ENCODE data around the gene FNDC3B.

The FNDC3B gene

GRCh38 chr3:172120912-172121311 lies 81.5 kb downstream of the FNDC3B start:
- DNase-seq, result no peak

GRCh38 chr3:172121981-172122380 lies 82.6 kb downstream of the FNDC3B start:
- DNase-seq, result no peak

- DNase-seq, result no peak
Observed at GRCh38 chr3:172124271-172124670, 84.9 kb downstream of the FNDC3B start.

GRCh38 chr3:172125053-172125452 lies 85.7 kb downstream of the FNDC3B start:
- no peak for DNase-seq

DNA sequence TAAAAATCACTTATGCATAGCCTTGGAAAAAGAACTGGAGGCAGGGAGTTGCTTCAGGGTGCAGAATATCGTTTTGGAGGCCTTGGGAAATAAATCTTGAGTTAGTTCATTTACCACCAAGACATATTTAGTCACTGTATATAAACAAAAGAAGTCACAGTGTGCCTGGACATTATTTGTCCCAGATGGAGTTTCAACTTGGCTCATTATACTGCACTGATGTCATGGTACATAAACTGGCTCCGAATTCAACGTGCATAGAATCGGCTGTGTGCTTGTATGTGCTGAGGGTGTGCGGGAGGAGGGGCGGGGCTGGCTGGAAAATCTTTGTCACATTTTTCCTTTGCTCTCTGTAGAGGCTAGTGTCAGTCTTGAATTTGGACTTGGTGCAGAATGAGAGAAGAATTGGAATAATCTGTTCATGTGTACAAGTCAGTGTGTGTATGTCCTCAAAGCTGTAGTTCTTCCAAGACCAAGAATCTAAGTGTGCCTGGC lies 86.6 kb downstream of the FNDC3B start:
- DNase-seq, result no peak

DNA sequence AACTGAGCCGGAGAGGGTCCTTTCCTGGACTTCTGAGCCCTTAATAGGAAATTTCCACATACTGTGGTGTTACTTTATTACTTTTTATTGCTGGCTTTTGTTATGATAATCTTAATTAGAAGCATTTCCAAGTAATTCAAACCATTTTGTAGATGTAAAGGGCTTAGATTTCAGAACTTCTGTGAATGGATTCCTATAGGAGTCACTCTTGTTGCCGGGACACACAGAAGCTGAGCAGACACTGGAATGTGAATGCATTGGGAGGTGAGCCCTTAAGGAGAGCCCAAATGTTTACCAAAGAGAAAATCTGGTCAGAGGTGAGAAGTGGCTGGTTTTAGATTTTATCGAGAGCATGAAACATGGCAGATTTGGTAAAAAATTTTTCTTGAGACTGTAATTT lies 87.4 kb downstream of the FNDC3B start:
- no peak for DNase-seq

GRCh38 chr3:172127141-172127540 lies 87.8 kb downstream of the FNDC3B start:
- DNase-seq, result no peak

- no peak for DNase-seq
Observed at GRCh38 chr3:172127929-172128580, 88.7 kb downstream of the FNDC3B start.

- DNase-seq, result no peak
Observed at GRCh38 chr3:172128858-172129257, 89.5 kb downstream of the FNDC3B start.

GRCh38 chr3:172129498-172129849 lies 90.1 kb downstream of the FNDC3B start:
- no peak for DNase-seq

DNA sequence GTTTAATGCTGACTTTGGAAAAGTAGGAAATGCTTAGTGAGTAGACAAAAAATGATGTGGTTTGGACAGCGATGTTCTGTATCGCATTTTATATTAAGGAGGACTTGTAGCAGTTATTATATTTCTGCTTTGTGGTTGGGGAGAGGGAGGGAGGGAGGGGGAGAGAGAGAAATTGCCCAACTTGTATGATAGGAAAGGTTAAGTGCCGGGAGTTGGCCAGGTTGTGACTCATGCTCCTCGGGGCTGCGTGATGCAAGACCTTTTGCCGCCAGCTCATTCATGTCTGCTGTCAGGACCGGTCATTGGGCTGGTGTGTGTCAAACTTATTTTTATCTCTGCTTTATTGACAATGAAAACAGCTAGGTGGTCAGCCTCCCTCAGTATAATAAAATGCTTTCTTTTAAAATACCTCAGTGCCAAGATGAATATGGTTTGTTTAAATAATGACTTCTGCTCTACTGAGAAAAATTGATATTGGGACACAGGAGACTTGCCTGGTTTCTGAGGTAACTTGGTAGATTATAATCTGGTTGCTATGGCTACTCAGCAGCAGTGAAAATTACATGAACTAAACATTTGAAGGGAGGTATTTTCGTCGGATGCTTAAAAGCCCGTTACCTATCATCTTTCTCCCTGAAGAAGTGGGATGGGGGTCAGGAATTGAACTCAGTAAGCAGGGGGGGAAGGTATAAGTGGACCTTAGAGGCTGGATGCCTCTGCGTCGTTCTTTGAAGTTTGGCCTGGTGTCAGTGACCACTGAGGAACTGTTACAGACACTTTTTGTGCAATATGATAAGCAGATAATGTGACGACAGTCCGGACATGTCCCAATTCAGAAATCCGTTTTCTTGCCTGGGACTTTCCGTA lies 90.7 kb downstream of the FNDC3B start:
- peak; percentile 45 for DNase-seq

DNA sequence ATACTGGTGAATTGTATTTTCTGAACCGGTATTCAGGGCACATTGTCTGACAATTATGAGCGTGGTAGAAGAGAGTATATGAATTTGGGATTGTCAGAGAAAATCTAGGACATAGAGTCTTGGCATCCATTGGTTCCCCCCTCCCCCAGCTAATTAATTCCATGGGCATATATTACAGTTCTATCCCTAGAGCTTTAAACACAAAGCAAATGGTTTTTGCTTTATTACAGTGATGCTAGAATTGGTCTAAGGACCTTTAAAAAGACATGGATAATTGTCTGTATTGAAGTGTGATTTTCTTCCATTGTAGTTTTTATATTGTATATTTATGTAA lies 91.3 kb downstream of the FNDC3B start:
- no peak for DNase-seq

GRCh38 chr3:172131746-172132145 lies 92.4 kb downstream of the FNDC3B start:
- no peak for DNase-seq

DNA sequence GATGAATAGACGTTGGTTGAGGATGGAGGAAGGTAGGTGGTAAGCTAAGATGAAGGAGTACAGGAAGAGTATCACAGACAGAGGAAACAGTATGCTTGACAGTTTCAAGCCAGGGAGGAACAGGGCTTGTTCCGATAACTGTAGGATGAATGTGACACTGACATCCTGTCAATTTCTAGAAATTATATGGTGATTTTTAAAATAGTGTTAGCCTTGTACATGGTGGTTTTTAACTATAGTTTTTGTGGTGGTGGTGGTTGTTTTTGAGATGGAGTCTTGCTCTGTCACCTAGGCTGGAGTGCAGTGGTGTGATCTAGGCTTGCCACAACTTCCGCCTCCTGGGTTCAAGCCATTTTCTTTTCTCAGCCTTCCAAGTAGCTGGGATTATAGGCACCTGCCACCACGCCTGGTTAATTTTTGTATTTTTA lies 92.8 kb downstream of the FNDC3B start:
- no peak for DNase-seq

- DNase-seq, result no peak
Observed at GRCh38 chr3:172132721-172133311, 93.4 kb downstream of the FNDC3B start.

- DNase-seq, result no peak
Observed at GRCh38 chr3:172133838-172134237, 94.5 kb downstream of the FNDC3B start.

DNA sequence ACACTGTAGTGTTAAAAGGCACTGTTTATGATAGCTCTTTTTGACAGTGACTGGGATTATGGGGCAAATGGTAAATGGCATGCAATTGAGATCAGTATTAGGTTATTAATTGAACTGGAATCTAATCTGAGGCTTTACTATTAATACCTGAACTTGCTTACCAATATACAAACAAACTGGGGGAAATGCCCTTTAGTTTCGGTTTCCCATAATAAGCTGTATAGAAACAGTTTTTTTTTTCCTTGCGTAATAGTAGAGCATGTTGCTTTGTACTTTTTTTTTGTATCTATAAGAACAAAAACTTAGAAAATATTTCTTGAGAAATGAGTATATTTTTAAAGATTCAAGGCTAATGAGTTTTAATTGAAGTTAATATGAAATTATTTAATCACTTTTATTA lies 95.0 kb downstream of the FNDC3B start:
- no peak for DNase-seq

- DNase-seq, result no peak
Observed at GRCh38 chr3:172135185-172135584, 95.8 kb downstream of the FNDC3B start.

DNA sequence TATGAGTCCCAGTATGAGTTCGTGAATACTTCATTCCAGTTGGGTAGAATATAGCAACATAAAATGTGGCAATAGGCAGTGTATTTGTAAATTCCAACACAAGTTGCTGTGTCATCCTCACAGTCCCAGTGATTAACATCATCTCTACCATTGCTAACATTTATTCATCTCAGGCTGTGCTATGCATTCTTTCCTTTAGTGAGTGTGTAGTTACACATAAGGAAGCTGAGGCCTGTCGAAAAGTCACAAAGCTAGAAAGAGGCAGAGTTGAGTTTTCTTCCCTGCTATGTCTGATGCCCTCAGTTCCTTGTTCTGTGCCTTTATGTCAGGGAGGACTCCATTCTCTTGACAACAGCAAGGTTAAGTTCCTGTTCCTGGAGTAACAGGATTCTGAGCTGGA lies 96.4 kb downstream of the FNDC3B start:
- DNase-seq, result no peak

- DNase-seq, result no peak
Observed at GRCh38 chr3:172136330-172136729, 97.0 kb downstream of the FNDC3B start.

GRCh38 chr3:172137287-172138192 lies 98.2 kb downstream of the FNDC3B start:
- DNase-seq, result no peak

DNA sequence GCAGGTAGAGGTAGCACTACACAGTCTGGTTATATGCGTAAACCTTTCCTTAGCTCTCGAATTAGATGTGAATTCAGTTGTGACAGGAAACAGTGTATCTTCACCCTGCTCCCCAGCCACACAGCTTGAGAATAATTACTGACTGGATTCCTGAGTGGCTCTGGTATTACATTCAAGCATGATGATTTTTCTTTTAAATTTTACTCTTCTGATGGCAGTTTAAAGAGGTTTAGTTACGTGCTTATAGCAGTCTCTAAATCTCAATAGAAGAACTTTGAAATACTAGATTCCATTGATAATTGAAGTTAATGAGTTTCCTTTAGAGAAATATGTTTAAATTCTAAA lies 98.8 kb downstream of the FNDC3B start:
- DNase-seq, result no peak

Measured in activated effector memory CD4-positive, alpha-beta T cell treated with Interleukin-2 at 50 U/mL for 16 hours (primary cell).